NT2/D1 (cell line): Measurements from ENCODE around the gene PHB1.

Experiments used
- SUZ12 ChIP-seq: IDR thresholded peaks from 2 replicates; pipeline ENCODE4 v1.6.1; 2011; ENCODE audit not compliant: insufficient read length, insufficient read depth; ENCODE audit errors: extremely low read depth
- ZNF274 ChIP-seq: IDR thresholded peaks from 2 replicates; pipeline ENCODE4 v1.6.1; 2011; ENCODE audit warnings: mild to moderate bottlenecking, low read depth, low read length

GRCh38 chr17:49436174-49436573 lies 21.5 kb upstream of the PHB1 start:
- TF ChIP-seq SUZ12 (no peak), ZNF274 (no peak)
